CD4-positive, alpha-beta T cell treated with Interleukin-12 subunit alpha and Interleukin-12 subunit beta, for 1 hour (primary cell): ENCODE results near the gene GPRC5B.

Experiments used
- DNase-seq: peaks from one replicate; pipeline ENCODE4 v3.0.0-alpha.2; 2020

The GPRC5B gene

GRCh38 chr16:19868421-19868820 lies 16.2 kb downstream of the GPRC5B start:
- DNase-seq, result no peak

- DNase-seq, result no peak
Observed at GRCh38 chr16:19864566-19864965, 20.1 kb downstream of the GPRC5B start.

GRCh38 chr16:19863990-19864389 lies 20.7 kb downstream of the GPRC5B start:
- no peak for DNase-seq

- DNase-seq, result no peak
Observed at GRCh38 chr16:19861811-19862327, 22.8 kb downstream of the GPRC5B start.

GRCh38 chr16:19861133-19861532 lies 23.5 kb downstream of the GPRC5B start:
- no peak for DNase-seq

- DNase-seq, result no peak
Observed at GRCh38 chr16:19860166-19861041, 24.2 kb downstream of the GPRC5B start.

GRCh38 chr16:19859603-19860002 lies 25.0 kb downstream of the GPRC5B start:
- DNase-seq, result no peak

- no peak for DNase-seq
Observed at GRCh38 chr16:19859166-19859565, 25.5 kb downstream of the GPRC5B start.

- no peak for DNase-seq
Observed at GRCh38 chr16:19858340-19859018, 26.2 kb downstream of the GPRC5B start.

- no peak for DNase-seq
Observed at GRCh38 chr16:19857593-19858339, 26.9 kb downstream of the GPRC5B start.

- no peak for DNase-seq
Observed at GRCh38 chr16:19856120-19856519, 28.5 kb downstream of the GPRC5B start.

GRCh38 chr16:19854543-19854876 lies 30.1 kb downstream of the GPRC5B start:
- DNase-seq, result no peak

GRCh38 chr16:19853742-19854542 lies 30.7 kb downstream of the GPRC5B start:
- DNase-seq, result no peak

- DNase-seq, result no peak
Observed at GRCh38 chr16:19853132-19853741, 31.4 kb downstream of the GPRC5B start.

- no peak for DNase-seq
Observed at GRCh38 chr16:19851476-19851875, 33.2 kb downstream of the GPRC5B start.

- DNase-seq, result no peak
Observed at GRCh38 chr16:19850131-19850817, 34.4 kb downstream of the GPRC5B start.

GRCh38 chr16:19848756-19849155 lies 35.9 kb downstream of the GPRC5B start:
- DNase-seq, result no peak

GRCh38 chr16:19846436-19846835 lies 38.2 kb downstream of the GPRC5B start:
- DNase-seq, result no peak

- DNase-seq, result no peak
Observed at GRCh38 chr16:19844945-19845641, 39.6 kb downstream of the GPRC5B start.

- DNase-seq, result no peak
Observed at GRCh38 chr16:19843371-19843770, 41.3 kb downstream of the GPRC5B start.
